Body of pancreas (tissue), 4 donors: ENCODE data around the gene ATG10. TPM values are rescaled to one million over a fixed set of nuclear protein-coding genes. Genes with fewer than 3 reads are reported as not detected.
A peak's percentile ranks its signal among the peaks of the same experiment; 100 is the strongest.

Source experiments
- ATAC-seq: fragments of 150-250 bp; one replicate; pipeline ENCODE4 v1.9.1; 2016
- DNase-seq, 4 donors: peaks; one replicate each; pipeline ENCODE4 v3.0.0-alpha.2; 2019
- H3K27ac ChIP-seq, 4 donors: fragments of 200-600 bp; sonication (generic); 1 replicate in 3 of 4; 2 replicates in 1 of 4; pipeline versions ENCODE4 v1.5.1 to v1.6.1; 2016 to 2019; ENCODE audit warnings: mild to moderate bottlenecking in 1 of 4, mixed read lengths in 1 of 4, moderate library complexity in 1 of 4
- H3K27me3 ChIP-seq, 2 donors: fragments of 200-600 bp; sonication (generic); one replicate each; pipeline ENCODE4 v1.6.0; 2016; ENCODE audit warnings: mild to moderate bottlenecking in 1 of 2
- H3K36me3 ChIP-seq, 2 donors: fragments of 200-600 bp; sonication (generic); replicated peaks in 1 of 2; 2 replicates each; pipeline ENCODE4 v1.5.1; 2016; ENCODE audit warnings: low read depth in 2 of 2; ENCODE audit not compliant: insufficient read depth in 1 of 2
- H3K4me1 ChIP-seq: fragments of 200-600 bp; sonication (generic); one replicate; pipeline ENCODE4 v1.6.0; 2016
- H3K4me3 ChIP-seq, 2 donors: fragments of 200-600 bp; sonication (generic); 1 replicate in 1 of 2; 2 replicates in 1 of 2; pipeline ENCODE4 v1.5.1; 2016 to 2019
- H3K9me3 ChIP-seq, 3 donors: fragments of 200-600 bp; sonication (generic); 1 replicate in 2 of 3; 2 replicates in 1 of 3; pipeline ENCODE4 v1.5.1; 2016
- CTCF ChIP-seq, 7 experiments: fragments of 450-650 bp in 4 of 7; fragments of 200-600 bp in 3 of 7; sonication (generic) in 3 of 7; IDR thresholded peaks; one replicate each; pipeline ENCODE4 v1.5.1; 2016 to 2019; ENCODE audit warnings: antibody characterized with exemption in 7 of 7
- POLR2A ChIP-seq, 3 donors: fragments of 450-650 bp; IDR thresholded peaks; one replicate each; pipeline ENCODE4 v1.6.1; 2016; ENCODE audit warnings: antibody characterized with exemption in 3 of 3, mild to moderate bottlenecking in 2 of 3
- WGBS, 2 donors: methylation state at CpG; one replicate each; pipeline ENCODE4 v1.1.5; 2017; 5-methylcytosine and 5-hydroxymethylcytosine counted together
- intact Hi-C: fragments of 100-400 bp; cut with DNase I; formaldehyde crosslinking; loops from one replicate; pipeline ENCODE4 v1.15.1; 2023
- total RNA-seq, 2 donors: library from RNA; depleted of rRNA; stranded (reverse); fragments of >200 nt; gene quantifications; one replicate each; pipeline ENCODE4 v1.1.0, GENCODE V29; 2016

Gene ATG10
- total RNA-seq, 2 donors from 2014 or later, result 2.9 to 4.6 TPM

GRCh38 chr5:82182662-82183061, 210.8 kb downstream of the ATG10 start:
- DNase-seq, result no peak
- Histone ChIP-seq H3K4me1 (no peaks in the 10 kb centered on the region), H3K9me3 (no peaks in the 10 kb centered on the region), H3K36me3 (no peaks in the 10 kb centered on the region), H3K27me3 (no peaks in the 10 kb centered on the region), H3K4me3 (no peak overlapping the region), H3K27ac (no peak overlapping the region)
- WGBS, 2 donors, result 94 to 97% methylated on average over 2 of the region's 2 CpGs
- intact Hi-C loops, result no loop called here
- TF ChIP-seq CTCF (IDR thresholded peaks at IDR 0.05), result no peak
- TF ChIP-seq POLR2A (IDR thresholded peaks at IDR 0.05), result no peak
- ATAC-seq, result no peak

- Histone ChIP-seq H3K4me3 (no peak overlapping the region), H3K36me3 (no peaks in the 10 kb centered on the region), H3K4me1 (no peaks in the 10 kb centered on the region), H3K27ac (no peak overlapping the region), H3K27me3 (no peaks in the 10 kb centered on the region), H3K9me3 (no peaks in the 10 kb centered on the region)
- DNase-seq (peak in 1 of 4 donors; percentile 9), ATAC-seq (no peak)
- intact Hi-C loops, result no loop called here
- 79 to 83% methylated on average over 1 of the region's 1 CpG for WGBS, 2 donors
- TF ChIP-seq POLR2A (IDR thresholded peaks at IDR 0.05) (no peak), CTCF (IDR thresholded peaks at IDR 0.05) (no peak)
These were observed 212.0 kb downstream of the ATG10 start for GRCh38 chr5:82183828-82184227.

DNA sequence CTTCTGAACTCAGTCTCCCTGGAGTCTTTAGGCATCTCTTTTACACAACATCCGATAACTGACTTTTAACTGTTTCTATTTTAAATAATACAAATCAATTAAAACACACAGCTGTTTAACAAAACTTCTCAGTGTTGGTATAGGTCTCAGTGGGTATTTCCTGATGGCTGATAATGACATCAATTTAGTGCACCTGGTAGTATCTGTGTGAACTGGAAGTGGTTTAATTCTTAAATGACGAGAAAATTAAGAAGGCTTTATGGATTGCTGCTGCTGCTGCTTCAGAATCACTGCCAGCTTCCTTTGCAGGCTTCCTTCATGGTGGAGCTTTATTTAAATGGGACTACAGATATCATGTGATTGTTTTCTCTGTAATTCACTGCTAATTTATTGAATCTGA, 214.0 kb downstream of the ATG10 start:
- Histone ChIP-seq H3K36me3 (no peaks in the 10 kb centered on the region), H3K27me3 (no peaks in the 10 kb centered on the region), H3K27ac (no peak overlapping the region), H3K4me3 (no peak overlapping the region), H3K9me3 (no peaks in the 10 kb centered on the region), H3K4me1 (no peaks in the 10 kb centered on the region)
- ATAC-seq (no peak), DNase-seq (no peak)
- no peak for TF ChIP-seq POLR2A (IDR thresholded peaks at IDR 0.05)
- no peak for TF ChIP-seq CTCF (IDR thresholded peaks at IDR 0.05)
- intact Hi-C loops, result no loop called here
- 89 to 91% methylated on average over 2 of the region's 2 CpGs for WGBS, 2 donors

GRCh38 chr5:82197550-82197949, 225.7 kb downstream of the ATG10 start:
- Histone ChIP-seq H3K36me3 (no peaks in the 10 kb centered on the region), H3K27ac (no peak overlapping the region), H3K27me3 (no peaks in the 10 kb centered on the region), H3K9me3 (no peaks in the 10 kb centered on the region), H3K4me1 (no peaks in the 10 kb centered on the region), H3K4me3 (no peak overlapping the region)
- intact Hi-C loops, result no loop called here
- WGBS, 2 donors, result 44 to 67% methylated on average over 1 of the region's 1 CpG
- no peak for TF ChIP-seq CTCF (IDR thresholded peaks at IDR 0.05)
- TF ChIP-seq POLR2A (IDR thresholded peaks at IDR 0.05), result no peak
- ATAC-seq (no peak), DNase-seq (no peak)

DNA sequence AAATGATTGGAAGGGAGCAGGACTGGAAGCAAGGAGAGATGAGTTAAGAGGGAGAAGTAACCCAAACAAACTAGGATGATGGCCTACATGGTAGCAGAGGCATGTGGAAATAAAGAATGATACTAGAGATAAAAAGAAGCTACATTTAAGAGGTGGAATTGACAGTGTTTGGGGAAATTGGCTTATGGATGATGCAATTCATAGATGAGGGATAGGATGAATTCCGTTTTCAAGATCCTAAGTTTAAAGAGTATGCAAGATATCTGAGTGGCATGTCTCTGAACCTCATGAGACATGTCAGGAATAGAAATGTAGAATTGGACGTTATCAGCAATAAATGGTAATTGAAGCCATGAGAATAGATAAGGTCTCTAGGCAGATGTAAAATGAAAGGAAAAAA, 232.7 kb downstream of the ATG10 start:
- H3K4me3 ChIP-seq, result no peak overlapping the region
- intact Hi-C loops, result no loop called here
- no peaks in the 10 kb centered on the region for H3K4me1 ChIP-seq
- TF ChIP-seq POLR2A (IDR thresholded peaks at IDR 0.05) (no peak), CTCF (IDR thresholded peaks at IDR 0.05) (no peak)
- ATAC-seq (no peak), DNase-seq (no peak)
- H3K9me3 ChIP-seq, result no peaks in the 10 kb centered on the region
- H3K36me3 ChIP-seq, result no peaks in the 10 kb centered on the region
- H3K27me3 ChIP-seq, result no peaks in the 10 kb centered on the region
- no peak overlapping the region for H3K27ac ChIP-seq
- WGBS, 2 donors, result 85 to 88% methylated on average over 2 of the region's 2 CpGs
